ENCODE measurements around the gene COG4.

Gene COG4

DNA sequence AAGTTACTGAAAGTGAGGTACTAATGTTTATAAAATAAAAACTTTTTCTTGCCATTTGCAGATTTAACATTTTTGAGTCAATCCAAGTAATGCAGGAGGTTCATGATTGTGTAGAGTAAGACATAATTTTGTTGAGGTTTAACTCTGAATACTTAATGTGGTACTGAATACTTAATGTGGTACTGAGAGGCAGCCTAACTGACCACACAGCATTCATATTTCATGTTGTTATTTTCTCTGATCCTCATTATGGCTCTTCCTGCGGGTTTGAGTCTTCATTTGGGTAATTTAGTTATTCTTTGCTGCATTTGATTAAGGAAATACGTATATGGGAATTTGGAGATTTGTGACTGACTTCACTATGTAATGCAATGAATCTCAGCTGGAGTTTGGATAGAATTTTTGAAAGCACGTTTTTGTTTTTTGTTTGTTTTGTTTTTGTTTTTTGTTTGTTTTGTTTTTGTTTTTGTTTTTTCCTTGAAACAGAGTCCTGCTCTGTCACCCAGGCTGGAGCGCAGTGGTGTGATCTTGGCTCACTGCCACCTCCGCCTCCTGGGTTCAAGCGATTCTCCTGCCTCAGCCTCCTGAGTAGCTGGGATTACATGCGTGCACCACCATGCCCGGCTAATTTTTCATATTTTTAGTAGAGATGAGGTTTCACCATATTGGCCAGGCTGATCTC, 4.1 kb upstream of the COG4 start:
- no peak for DNase-seq (ENCODE audit: low read depth, low spot score)

GRCh38 chr16:70526403-70526802, 3.0 kb upstream of the COG4 start:
- no peak for DNase-seq (ENCODE audit: low read depth, low spot score)

DNA sequence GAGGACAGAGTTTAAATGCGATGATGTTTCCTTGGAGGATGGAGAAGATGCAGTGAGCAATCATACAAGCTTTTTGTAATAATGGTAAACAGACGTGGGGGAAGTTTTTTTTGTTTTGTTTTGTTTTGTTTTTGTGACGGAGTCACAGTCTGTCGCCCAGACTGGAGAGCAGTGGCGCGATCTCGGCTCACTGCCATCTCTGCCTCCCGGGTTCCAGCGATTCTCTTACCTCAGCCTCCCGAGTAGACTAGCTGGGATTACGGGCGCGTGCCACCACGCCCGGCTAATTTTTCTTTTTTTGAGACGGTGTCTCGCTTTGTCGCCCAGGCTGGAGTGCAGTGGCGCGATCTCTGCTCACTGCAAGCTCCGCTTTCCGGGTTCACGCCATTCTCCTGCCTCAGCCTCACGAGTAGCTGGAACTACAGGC, 1.1 kb upstream of the COG4 start:
- peak; percentile 58 for DNase-seq (ENCODE audit: low read depth, low spot score)

- peak; percentile 80 for DNase-seq (ENCODE audit: low read depth, low spot score)
These were observed 517 bp upstream of the COG4 start, which contains the start of gene SF3B3 for GRCh38 chr16:70523743-70524398. Gene SF3B3, plus strand, starts transcription at chr16:70523816. Its CDS starts 2,841 bp downstream, at chr16:70526657.

- no peak for DNase-seq (ENCODE audit: low read depth, low spot score)
These were observed 908 bp downstream of the COG4 start for GRCh38 chr16:70522216-70523075.

DNA sequence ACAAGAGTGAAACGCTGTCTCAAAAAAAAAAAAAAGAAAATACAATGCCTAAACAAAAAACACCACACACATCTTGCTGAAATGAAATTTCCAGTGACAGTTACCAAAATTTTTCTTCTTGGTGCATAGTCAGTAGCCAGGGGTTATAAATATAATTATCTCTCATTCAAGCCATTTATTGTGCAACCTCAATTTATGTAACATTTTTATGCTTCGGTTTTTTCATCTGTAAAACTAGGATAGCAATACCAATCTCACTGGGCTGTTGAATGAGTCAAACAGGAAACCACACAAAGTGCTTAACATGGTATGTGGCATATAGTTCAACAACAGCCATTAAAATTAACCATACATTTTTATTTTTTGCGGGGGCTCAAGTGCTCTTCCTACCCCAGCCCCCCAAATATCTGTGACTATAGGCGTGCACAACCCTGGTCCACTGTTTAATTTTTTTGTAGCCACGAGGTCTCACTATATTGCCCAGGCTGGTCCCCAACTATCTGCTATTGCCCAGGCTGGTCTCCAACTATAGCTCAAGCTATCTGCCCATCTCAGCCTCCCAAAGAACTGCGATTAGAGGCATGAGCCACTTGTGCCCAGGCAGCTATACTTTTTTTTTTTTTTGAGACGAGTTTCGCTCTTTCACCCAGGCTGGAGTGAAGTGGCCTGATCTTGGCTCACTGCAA, 2.6 kb downstream of the COG4 start:
- DNase-seq (ENCODE audit: low read depth, low spot score), result no peak

- no peak for DNase-seq (ENCODE audit: low read depth, low spot score)
These were observed 10.9 kb downstream of the COG4 start for GRCh38 chr16:70512456-70512855.

DNA sequence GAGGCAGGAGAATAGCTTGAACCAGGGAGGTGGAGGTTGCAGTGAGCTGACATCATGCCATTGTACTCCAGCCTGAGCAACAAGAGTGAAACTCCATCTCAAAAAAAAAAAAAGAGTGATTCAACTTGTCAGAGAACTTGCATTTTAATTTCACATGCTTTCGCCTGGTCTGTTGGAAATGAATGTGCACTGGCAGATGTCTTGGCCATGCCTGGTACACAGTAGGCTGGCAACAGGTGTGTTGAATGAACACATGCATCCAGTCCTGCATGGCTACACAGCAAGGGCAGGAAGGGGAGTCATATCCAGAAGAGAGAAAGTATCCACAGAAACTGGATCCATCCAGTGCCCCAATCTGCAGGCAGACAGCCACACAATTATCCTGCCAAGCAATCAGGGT, 11.5 kb downstream of the COG4 start:
- no peak for DNase-seq (ENCODE audit: low read depth, low spot score)

GRCh38 chr16:70510216-70510615, 13.1 kb downstream of the COG4 start:
- DNase-seq (ENCODE audit: low read depth, low spot score), result no peak

GRCh38 chr16:70508752-70509151, 14.6 kb downstream of the COG4 start:
- no peak for DNase-seq (ENCODE audit: low read depth, low spot score)

GRCh38 chr16:70496513-70496912, 26.8 kb downstream of the COG4 start:
- DNase-seq (ENCODE audit: low read depth, low spot score), result no peak

- no peak for DNase-seq (ENCODE audit: low read depth, low spot score)
These were observed 27.8 kb downstream of the COG4 start for GRCh38 chr16:70495425-70496182.

- no peak for DNase-seq (ENCODE audit: low read depth, low spot score)
These were observed 28.6 kb downstream of the COG4 start for GRCh38 chr16:70494777-70495176.

GRCh38 chr16:70494202-70494770, 29.1 kb downstream of the COG4 start:
- no peak for DNase-seq (ENCODE audit: low read depth, low spot score)

DNA sequence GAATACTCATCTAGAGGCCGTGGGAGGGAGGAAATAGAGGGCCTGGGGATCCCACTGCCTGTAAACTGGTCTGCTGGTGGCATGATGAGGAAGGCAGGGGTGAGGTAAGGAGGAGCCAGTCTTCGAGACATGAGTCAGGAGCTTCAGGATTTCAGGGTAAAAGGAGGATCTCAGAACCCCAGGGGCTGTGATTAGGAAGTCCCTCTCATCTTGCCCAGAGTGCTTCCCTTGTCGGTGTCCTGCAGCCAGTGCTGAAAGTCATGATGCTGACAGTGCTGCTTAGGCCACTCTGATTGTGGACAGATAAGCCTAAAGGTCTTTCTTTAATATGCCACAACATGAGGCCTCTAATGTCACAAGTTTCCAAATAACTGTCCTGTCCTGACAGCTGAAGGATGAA, 29.6 kb downstream of the COG4 start:
- no peak for DNase-seq (ENCODE audit: low read depth, low spot score)

DNA sequence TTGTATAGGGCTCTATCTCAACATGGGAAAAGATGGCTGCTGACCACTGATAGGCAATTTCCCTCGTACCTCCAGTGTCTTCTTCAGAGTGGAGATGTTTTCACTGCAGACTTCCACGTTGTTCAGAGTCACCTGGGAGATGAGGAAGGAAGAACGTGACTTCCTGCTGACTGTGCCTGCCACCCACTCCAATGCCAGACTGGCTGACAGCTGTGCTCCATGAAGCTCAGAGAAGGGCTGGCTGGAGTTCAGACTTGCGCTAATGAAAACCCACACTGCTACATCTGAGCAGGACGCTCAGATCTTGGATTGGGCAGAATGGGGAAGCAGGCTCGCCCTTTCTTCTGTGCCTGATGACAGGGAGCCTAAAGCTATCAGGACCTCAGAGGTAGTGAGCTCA, 33.1 kb downstream of the COG4 start:
- DNase-seq (ENCODE audit: low read depth, low spot score), result no peak

- DNase-seq (ENCODE audit: low read depth, low spot score), result no peak
These were observed 38.5 kb downstream of the COG4 start for GRCh38 chr16:70484867-70485266.

DNA sequence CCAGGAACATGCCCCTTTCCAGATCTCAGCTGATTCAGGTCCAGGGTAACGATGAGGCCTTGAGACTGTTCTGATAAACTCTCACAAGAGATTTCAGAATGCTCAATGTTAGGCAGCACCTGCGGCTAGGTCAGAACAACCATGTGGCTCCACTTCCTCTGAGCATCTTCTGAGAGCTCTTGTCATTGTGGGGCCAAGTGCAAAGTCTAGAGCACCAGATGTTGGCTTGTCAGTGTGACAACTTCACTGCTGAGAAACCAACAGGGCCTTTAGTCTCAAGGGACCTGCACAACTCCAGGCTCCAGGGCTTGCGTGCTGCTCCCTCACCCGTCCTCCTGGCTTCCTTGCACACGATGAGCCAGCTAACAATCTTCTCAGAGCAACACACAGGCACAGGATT, 39.9 kb downstream of the COG4 start:
- no peak for DNase-seq (ENCODE audit: low read depth, low spot score)

- no peak for DNase-seq (ENCODE audit: low read depth, low spot score)
These were observed 40.7 kb downstream of the COG4 start for GRCh38 chr16:70482624-70483023.

DNA sequence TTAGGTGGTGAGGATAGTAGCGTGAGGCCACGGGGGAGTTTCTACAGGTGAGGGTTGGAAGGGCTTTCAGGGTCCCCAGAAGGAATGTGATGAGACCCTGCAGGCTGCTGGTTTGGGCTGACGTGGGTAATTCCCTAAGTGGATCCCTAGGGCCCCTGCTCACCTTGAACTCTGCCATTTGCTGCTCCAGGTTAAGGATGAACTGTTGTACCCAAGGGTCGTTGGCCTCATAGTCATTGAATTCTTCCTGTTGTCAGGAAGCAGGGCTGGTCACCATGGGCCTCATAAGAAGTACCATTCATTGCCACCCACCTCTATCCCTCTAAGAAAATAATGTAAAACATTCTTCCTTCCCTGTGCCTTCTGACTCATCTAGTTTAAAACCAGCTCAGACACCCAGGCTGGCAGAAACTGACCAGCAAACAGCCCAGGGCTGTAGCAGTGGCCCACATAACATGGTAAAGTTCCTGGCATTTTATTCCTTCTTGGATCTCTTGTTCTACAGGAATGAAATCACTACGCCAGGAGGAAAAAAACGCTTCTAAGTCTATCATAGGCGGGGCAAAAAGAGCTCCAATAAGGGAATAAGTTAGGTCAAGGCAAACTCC, 41.3 kb downstream of the COG4 start:
- DNase-seq (ENCODE audit: low read depth, low spot score), result peak; percentile 79

Data from astrocyte of the hippocampus (primary cell).